H7 (cell line): ENCODE results near the gene IL23A. TPM values are rescaled to one million over a fixed set of nuclear protein-coding genes. Genes with fewer than 3 reads are reported as not detected.
"Not testable (repeated sequence)": the region's sequence is repeated elsewhere in the genome, so short reads cannot be mapped to it uniquely, and the experiment has no call there.

Experiments used
- DNase-seq: peaks from one replicate; pipeline ENCODE4 v3.0.0; 2012
- H3K27me3 ChIP-seq: 2 replicates; pipeline ENCODE4 v1.6.0; 2011; ENCODE audit warnings: mild to moderate bottlenecking, low read length; ENCODE audit not compliant: control insufficient read depth, insufficient read depth
- H3K36me3 ChIP-seq: replicated peaks from 2 replicates; pipeline ENCODE4 v1.5.1; 2011; ENCODE audit warnings: low read length; ENCODE audit not compliant: control insufficient read depth, insufficient read depth
- H3K4me3 ChIP-seq: 2 replicates; pipeline ENCODE4 v1.5.1; 2011; ENCODE audit warnings: low read depth, mild to moderate bottlenecking, control low read depth, low read length, moderate library complexity; ENCODE audit not compliant: insufficient read depth
- total RNA-seq: library from RNA; depleted of rRNA; stranded (reverse); fragments of >200 nt; shearing (Covaris generic); gene quantifications from 2 replicates; pipeline ENCODE4 v1.2.3, GENCODE V29; 2014

Gene IL23A
- total RNA-seq, 1 experiment from 2014 or later, result 4.0 TPM

DNA sequence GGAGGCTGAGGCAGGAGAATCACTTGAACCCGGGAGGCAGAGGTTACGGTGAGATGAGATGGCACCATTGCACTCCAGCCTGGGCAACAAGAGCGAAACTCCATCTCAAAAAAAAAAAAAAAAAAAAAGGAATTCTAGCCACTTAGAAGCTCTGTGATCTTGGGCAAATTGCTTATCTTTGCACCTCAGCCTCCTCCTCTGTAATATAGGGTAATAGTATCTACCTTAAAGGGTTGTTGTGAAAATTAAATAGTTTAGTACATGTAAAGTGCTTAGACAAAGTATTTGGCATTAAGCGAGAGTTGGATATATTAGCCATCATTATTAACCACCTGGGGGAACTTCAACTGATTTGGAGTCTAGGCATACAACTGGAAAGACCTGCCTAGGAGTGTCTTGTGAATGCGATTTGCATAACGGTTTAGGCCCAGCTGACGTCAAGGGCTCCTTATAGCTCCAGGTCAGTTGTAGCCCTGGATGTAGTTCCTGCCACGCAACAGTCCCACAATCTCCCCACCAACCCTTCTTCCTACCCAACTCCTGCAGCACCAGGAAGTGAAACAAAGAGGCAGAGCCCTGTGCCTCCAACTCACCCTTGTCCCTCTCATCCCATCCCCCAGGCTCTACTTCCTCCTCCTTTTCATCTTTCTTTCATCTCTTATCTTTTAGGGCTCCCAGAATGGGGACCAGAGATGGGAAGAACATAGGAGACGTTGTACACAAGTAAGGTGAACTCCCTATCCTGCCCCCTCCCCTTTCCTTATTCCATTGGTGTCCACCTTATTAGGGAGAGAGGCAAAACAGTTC is 2.1 kb upstream of the IL23A start:
- DNase-seq, result no peak
- Histone ChIP-seq H3K27me3 (no peaks in the 10 kb centered on the region), H3K36me3 (no peaks in the 10 kb centered on the region), H3K4me3 (no peak overlapping the region)

DNA sequence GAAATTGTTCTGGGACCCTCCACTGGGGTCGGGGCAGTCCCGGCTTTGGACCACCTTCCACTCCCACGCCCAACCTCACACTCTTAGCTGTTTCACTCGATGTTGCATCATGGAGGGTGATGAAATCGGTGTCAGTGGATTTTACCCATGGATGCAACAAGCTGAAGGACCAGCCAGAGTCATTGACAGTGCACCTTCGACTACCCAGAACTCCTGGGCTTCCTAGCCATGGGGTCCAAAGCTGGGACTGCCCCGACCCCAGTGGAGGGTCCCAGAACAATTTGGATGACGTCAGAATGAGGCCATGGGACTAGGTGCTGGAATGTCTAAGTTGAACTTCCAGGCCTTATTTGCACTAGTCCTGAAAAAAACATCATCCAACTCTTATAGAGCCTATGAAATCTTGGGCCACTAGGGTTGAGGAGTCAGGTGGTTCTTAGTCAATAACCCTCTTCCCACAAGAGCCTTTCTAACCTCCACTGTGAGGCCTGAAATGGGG is 882 bp upstream of the IL23A start:
- no peaks in the 10 kb centered on the region for H3K27me3 ChIP-seq
- peaks cover 2% of the 10 kb centered on the region; the same call in 1 of the 2 replicates for H3K36me3 ChIP-seq
- no peak for DNase-seq
- no peak overlapping the region for H3K4me3 ChIP-seq

DNA sequence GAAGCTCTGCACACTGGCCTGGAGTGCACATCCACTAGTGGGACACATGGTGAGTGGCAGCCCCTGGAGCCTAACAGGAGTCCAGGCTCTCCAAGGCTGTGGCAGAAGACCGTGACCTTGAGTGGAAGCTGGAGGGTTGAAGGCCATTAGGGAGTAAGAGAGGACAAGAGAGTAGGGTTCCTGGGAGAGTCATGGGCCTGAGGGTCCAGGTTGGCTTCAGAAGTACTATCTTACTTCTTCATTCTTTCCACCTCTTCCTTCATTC is 406 bp downstream of the IL23A start:
- Histone ChIP-seq H3K27me3 (no peaks in the 10 kb centered on the region), H3K4me3 (no peak overlapping the region), H3K36me3 (peaks cover 14% of the 10 kb centered on the region)
- no peak for DNase-seq

DNA sequence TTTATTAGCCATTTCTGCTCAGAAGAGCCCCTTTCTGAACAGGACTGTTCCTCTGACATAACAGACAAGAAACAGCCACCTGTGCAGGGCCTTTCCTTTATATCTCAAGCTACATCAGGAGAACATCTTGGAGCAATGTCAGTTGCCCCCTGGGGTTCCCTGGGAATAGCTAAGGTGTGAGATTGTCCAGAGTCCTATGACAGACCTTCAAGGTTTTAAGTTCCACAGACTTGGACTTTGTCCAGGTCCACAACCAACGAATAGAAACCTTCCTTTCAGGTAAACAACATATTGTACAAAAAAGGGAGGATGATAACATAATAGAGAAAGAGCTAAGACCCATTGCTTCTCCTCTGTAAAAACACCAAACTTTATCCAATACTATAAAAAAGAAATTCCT is 2.9 kb downstream of the IL23A start:
- Histone ChIP-seq H3K36me3 (peaks cover 16% of the 10 kb centered on the region), H3K27me3 (no peaks in the 10 kb centered on the region), H3K4me3 (no peak overlapping the region)
- DNase-seq, result no peak

- H3K4me3 ChIP-seq, DNase-seq, H3K27me3 ChIP-seq: not testable (repeated sequence)
- peaks cover 17% of the 10 kb centered on the region for H3K36me3 ChIP-seq
These were observed 3.6 kb downstream of the IL23A start for GRCh38 chr12:56342290-56342689.

DNA sequence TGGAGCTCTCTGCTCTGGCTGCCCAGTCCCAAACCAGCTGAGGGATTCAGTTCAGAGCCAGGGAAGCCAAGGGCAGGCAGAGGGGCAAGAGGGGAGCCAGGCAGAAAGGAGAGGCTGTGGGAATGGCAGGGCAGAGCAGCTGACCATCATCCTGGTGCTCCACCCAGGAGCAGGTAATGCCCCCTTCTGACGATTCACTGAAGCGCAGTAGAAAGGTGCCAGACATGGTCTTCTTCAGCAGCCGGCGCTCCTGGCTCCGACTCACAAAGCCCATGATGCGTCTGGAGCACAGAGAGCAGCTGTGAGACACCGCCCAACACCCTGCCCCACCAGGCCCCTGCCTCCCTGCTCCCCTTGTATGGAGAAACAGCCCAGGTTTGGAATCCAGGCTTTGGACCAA is 8.0 kb downstream of the IL23A start:
- peak; percentile 39 for DNase-seq
- Histone ChIP-seq H3K36me3 (peaks cover 44% of the 10 kb centered on the region), H3K27me3 (no peaks in the 10 kb centered on the region), H3K4me3 (no peak overlapping the region)

GRCh38 chr12:56347255-56347654 is 8.6 kb downstream of the IL23A start:
- not testable (repeated sequence) for DNase-seq, H3K27me3 ChIP-seq, H3K4me3 ChIP-seq
- H3K36me3 ChIP-seq, result peaks cover 44% of the 10 kb centered on the region

GRCh38 chr12:56348776-56349175 is 10.1 kb downstream of the IL23A start:
- Histone ChIP-seq H3K36me3 (peaks cover 35% of the 10 kb centered on the region), H3K4me3 (no peak overlapping the region), H3K27me3 (no peaks in the 10 kb centered on the region)
- no peak for DNase-seq

- peaks cover 47% of the 10 kb centered on the region for H3K36me3 ChIP-seq
These were observed 12.0 kb downstream of the IL23A start for GRCh38 chr12:56350662-56351061.

DNA sequence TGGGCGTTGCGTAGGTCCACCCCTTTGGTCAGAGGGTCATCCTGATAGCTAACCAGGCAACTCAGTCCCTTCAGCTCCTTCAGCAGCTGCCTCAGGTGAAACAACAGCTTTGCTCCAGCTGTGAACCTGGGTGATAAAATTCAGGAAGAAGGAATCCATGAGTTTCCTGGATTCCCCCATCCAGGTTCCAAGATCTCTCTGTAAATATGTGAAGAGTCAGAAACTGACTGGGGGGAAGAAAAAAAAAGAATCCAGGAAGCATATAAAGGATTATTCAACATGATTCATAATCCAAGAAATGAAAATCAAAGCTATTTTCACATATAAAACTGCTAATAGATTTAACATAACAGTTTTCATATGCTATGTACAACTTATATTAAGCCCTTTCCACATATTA is 12.6 kb downstream of the IL23A start:
- peaks cover 50% of the 10 kb centered on the region for H3K36me3 ChIP-seq
- H3K27me3 ChIP-seq, result no peaks in the 10 kb centered on the region
- no peak for DNase-seq
- H3K4me3 ChIP-seq, result no peak overlapping the region

More at GRCh38 chr12:56350662-56351061, 12.0 kb downstream of the IL23A start:
- Histone ChIP-seq H3K4me3 (no peak overlapping the region), H3K27me3 (no peaks in the 10 kb centered on the region)
- DNase-seq, result no peak

GRCh38 chr12:56358836-56359532 is 20.3 kb downstream of the IL23A start:
- no peak for DNase-seq
- no peaks in the 10 kb centered on the region for H3K27me3 ChIP-seq
- peak overlapping the region; percentile 93 for H3K4me3 ChIP-seq
- peaks cover 20% of the 10 kb centered on the region for H3K36me3 ChIP-seq

GRCh38 chr12:56359851-56360767 is 21.4 kb downstream of the IL23A start, which contains the start of gene STAT2:
Gene STAT2 (minus strand): TSS chr12:56360107. CDS start chr12:56356571, 3,536 bp downstream.
- H3K4me3 ChIP-seq, result peak within 1 kb of the TSS; percentile 93
- peak; percentile 96 for DNase-seq

DNA sequence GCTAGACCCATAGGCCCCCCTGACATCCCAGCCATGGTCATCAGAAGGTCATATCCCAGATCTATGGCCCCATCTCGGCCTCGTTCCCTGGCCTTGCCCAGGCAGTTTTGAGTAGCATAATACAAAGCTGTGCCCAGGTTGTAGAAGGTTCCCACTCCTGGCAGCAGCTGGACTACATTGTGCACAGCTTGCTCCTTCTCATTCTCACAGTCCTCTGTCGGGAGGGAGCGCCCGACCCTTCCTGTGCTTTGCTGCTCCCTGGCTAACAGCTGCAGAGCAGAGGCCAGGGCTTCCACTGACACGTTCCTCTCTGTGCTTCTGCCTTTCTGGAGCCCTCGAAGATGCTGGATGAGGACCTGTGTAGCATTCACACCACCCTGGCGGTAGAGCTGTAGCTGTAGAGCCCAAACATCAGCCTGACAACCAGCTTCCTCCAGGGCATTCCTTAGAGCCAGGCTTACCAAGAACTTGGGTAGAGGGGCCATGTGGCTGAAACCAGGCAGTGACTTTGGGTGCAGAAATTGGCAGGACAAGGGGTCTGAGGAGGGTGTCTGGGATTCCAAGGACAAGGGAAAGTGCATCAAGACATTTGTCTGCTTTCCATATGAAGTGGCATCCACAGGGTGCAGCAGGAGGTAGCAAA is 22.9 kb downstream of the IL23A start:
- Histone ChIP-seq H3K4me3 (no peak overlapping the region), H3K27me3 (no peaks in the 10 kb centered on the region), H3K36me3 (no peaks in the 10 kb centered on the region)
- DNase-seq, result no peak

More at GRCh38 chr12:56359851-56360767, 21.4 kb downstream of the IL23A start, which contains the start of gene STAT2:
- no peaks in the 10 kb centered on the region for H3K27me3 ChIP-seq
- H3K36me3 ChIP-seq, result peaks cover 9% of the 10 kb centered on the region
